AG04449 (cell line): Measurements from ENCODE around the gene CTNNA3.

Experiments used
- CTCF ChIA-PET: fragments of 350-600 bp; formaldehyde crosslinking; extraction: SDS; loops from one replicate; lab custom pipeline; 2021; ENCODE audit warnings: antibody characterized with exemption; lab: Yijun Ruan, JAX
- POLR2A ChIA-PET: fragments of 400-600, 350-600 bp; formaldehyde crosslinking; extraction: SDS; loops from one replicate; lab custom pipeline; 2020; ENCODE audit warnings: antibody characterized with exemption, inconsistent platforms; lab: Yijun Ruan, JAX
- DNase-seq: peaks from one replicate; pipeline ENCODE4 v3.0.0-alpha.2; 2010; ENCODE audit warnings: low read depth, low spot score
- H3K4me3 ChIP-seq: 2 replicates; pipeline ENCODE4 v1.5.1; 2011; ENCODE audit warnings: low read depth, mild to moderate bottlenecking, control low read depth, low read length
- TF ChIP-seq, protein P1 (sequence below): IDR thresholded peaks from one replicate; pipeline ENCODE4 v1.5.1; 2011; ENCODE audit warnings: mild to moderate bottlenecking, moderate library complexity, low read length, control low read depth, inconsistent platforms; ENCODE audit not compliant: insufficient read depth; ENCODE audit errors: missing control alignments

CTNNA3 gene

DNA sequence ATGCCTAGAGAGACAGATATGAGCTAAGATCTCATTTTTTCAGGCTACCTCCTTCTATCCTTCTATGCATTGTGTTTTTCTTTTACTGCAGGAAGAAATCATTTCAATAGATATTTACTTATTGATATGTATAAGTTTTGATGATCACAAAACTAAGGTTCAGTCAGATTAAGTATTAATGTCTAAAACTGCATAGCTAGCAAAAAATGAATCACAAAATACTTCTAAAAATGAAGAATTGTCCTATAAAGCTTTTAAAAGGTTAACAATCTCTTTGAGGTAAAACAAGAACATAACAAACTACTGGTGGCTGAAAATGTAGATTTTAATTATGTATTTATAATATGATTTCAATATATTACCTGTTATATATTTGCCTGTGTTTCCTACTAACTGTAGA is 1403.1 kb downstream of the CTNNA3 start:
- TF ChIP-seq, protein P1, sequence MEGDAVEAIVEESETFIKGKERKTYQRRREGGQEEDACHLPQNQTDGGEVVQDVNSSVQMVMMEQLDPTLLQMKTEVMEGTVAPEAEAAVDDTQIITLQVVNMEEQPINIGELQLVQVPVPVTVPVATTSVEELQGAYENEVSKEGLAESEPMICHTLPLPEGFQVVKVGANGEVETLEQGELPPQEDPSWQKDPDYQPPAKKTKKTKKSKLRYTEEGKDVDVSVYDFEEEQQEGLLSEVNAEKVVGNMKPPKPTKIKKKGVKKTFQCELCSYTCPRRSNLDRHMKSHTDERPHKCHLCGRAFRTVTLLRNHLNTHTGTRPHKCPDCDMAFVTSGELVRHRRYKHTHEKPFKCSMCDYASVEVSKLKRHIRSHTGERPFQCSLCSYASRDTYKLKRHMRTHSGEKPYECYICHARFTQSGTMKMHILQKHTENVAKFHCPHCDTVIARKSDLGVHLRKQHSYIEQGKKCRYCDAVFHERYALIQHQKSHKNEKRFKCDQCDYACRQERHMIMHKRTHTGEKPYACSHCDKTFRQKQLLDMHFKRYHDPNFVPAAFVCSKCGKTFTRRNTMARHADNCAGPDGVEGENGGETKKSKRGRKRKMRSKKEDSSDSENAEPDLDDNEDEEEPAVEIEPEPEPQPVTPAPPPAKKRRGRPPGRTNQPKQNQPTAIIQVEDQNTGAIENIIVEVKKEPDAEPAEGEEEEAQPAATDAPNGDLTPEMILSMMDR: no peak

DNA sequence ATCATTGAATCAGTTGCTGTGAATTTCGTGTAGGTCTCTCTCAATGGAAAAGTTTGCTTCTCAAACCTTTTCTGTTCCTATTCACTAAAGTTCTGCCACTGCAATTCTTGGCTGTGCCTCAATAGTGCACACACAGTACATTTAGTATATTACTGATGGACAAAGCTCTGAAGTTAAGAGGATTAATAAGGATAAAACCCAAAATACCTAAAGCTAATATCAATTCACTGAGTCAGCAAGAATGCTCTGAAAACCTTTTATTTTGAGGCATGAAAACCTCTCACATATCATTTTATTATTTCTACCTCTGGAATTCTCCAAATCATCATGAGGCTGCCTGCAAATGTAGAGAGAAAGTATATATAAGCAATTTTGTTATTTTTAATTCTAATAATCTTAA is 1403.5 kb downstream of the CTNNA3 start:
- TF ChIP-seq, protein P1: no peak
- CTCF ChIA-PET: no interaction called here
- no peak overlapping the region for H3K4me3 ChIP-seq
- POLR2A ChIA-PET: no interaction called here
- DNase-seq: no peak

More for the DNA sequence above, 1403.1 kb downstream of the CTNNA3 start:
- no peak overlapping the region for H3K4me3 ChIP-seq
- DNase-seq: no peak
- POLR2A ChIA-PET: no interaction called here
- CTCF ChIA-PET: no interaction called here

DNA sequence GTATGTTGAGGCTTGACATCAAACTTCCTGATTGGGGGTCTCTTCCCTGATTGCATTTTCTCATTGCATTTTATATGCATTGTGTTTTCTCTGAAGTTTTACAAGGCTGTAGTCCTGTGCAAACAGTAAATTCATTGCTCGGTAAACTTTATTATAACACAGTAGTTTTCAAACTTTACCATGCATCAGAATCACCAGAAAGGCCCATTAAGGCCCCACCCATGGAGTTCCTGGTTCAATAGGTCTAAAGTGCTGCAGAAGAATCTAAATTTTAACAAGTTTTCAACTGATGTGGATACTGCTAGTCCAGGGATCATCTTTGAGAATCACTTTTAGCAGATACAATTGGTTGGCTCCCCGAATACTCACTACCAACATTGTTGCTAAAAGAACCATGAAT is 1404.9 kb downstream of the CTNNA3 start:
- CTCF ChIA-PET: no interaction called here
- H3K4me3 ChIP-seq: no peak overlapping the region
- no peak for DNase-seq
- TF ChIP-seq, protein P1: no peak
- POLR2A ChIA-PET: no interaction called here

DNA sequence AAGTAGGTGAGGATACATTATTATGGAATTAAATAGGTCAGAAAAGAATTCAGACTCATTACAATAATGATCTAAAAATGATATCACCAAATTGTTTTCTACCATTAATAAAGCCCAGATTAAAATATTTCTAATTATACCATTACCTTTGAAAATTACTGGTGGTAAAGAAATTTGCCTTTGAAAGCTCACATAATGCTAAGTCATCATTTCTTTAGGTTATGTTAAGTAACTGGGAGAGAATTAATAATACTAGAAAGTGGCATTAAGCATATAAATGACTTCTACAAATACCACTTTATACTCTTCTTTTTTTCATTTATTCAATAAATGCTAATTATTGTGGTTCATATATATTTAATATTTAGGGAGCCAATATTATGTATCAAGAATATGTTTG is 1411.4 kb downstream of the CTNNA3 start:
- ChIA-PET POLR2A (no interaction called here), CTCF (no interaction called here)
- TF ChIP-seq, protein P1: no peak
- DNase-seq: no peak
- H3K4me3 ChIP-seq: no peak overlapping the region

DNA sequence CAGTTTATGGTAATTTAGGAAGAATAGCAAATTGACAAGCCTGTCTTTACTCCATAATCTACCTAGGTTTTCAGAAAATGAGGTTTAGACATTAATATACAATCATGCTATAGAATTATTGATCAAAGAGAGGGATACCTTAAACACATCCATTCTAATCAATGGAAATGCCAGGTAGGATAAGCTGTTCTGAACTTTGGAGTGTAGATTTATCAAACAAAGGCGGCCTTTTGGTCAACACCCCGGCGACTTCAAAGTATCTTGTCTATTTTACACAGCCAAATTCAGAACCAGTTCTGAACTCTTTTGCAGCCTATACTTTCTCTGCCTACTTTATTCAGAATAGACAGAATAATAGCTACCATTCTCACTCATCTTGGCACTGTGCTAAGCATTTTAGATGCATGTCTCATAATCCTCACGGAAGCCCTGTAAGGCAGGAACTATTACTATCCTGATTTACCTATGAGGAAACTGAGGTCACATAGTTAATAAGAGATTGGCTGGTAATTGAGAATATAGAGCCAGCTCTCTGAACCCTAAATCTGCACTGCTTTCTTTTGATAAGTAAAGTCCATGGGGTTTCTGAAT is 1412.0 kb downstream of the CTNNA3 start:
- no peak overlapping the region for H3K4me3 ChIP-seq
- POLR2A ChIA-PET: no interaction called here
- TF ChIP-seq, protein P1: no peak
- no peak for DNase-seq
- CTCF ChIA-PET: no interaction called here

DNA sequence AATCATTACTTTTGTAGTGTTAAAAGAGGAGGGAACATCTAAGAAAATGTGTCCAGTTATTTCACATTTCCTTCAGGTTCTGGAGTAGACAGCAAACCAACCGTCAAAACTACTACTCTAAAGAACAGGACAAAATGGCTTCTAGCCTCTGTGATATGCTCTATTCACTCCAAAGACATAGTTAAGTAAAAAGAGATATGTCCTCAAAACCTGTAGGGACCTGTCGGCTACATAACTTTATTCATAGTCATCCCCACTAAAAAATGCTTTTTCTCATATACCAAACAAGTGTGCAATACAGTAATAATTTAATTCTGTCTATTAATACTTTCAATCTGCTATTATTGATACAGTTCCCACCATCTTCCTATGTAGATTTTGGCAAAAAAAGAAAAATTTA is 1412.9 kb downstream of the CTNNA3 start:
- ChIA-PET POLR2A (no interaction called here), CTCF (no interaction called here)
- no peak overlapping the region for H3K4me3 ChIP-seq
- TF ChIP-seq, protein P1: no peak
- DNase-seq: no peak
